CD4-positive, alpha-beta T cell treated with Interferon alpha-2 for 1 hour (primary cell): Measurements from ENCODE around the gene TBC1D21.

Experiments used
- DNase-seq, 2 donors: peaks; one replicate each; pipeline ENCODE4 v3.0.0-alpha.2; 2020 to 2022

Gene TBC1D21

GRCh38 chr15:73865379-73865778, 8.0 kb upstream of the TBC1D21 start:
- DNase-seq, result no peak

DNA sequence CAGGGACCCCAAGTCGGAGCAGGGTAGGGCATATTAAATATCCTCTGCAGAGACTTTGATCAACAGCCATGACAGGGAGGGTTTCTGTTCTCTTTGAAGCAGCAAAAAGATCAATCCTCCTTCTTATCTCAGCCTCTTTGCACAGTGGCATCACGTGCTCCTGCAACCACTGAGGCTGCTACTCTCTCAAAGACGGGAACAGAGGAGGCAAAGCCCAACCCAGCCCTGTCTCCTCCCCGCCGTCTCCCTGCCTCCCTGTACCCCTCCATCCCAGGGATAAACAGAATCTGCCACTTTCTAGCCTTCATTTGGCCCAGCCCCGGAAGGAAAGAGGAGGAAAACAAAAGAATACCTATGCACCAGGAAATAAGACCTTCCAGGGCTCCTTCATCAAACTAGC, 7.5 kb upstream of the TBC1D21 start:
- DNase-seq, result no peak

DNA sequence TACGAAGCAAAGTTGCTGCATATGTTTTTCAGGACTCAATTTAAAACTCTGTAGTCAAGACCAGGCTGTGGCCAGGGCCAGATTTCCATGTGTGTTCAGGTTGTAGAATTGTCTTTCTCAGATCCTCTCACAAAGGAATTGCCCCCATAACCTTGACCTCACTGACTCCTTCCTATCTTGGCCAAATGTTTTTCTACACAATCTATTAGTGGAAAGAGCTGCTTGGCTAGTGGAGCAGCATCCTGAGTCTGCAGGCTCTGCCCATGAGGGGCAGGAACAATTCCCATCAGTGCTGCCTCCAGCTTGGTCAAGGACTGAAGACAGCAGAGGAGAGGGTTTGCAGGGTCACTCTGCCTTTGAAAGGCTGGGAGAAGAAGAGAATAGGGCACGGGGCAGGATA, 6.9 kb upstream of the TBC1D21 start:
- DNase-seq, result no peak

DNA sequence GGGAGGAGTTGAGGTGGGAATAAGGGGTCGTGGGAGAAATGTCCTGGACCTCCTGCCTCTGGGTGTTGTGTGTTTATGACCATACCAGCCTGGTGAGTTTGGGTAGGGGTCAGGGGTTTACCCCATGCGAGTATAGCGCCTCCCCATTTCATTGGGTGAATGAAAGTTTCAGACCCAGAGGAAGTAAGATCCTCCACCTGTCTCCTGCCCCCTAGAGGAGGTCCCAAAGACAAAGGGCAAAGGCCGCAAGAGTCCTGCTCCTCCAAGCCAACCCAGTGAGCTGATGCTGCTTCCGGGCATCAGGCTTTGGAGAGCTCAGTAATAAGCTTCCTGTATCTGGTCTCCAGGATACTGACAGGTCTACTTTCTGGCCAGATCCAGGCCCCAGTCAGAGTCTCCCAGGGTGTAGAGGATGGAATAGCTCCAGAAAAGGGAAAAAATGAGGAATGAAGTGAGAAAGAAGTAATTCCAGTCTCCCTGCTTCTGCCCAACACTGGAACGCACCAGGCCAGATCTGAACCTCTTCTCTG, 6.4 kb upstream of the TBC1D21 start:
- DNase-seq, result no peak

DNA sequence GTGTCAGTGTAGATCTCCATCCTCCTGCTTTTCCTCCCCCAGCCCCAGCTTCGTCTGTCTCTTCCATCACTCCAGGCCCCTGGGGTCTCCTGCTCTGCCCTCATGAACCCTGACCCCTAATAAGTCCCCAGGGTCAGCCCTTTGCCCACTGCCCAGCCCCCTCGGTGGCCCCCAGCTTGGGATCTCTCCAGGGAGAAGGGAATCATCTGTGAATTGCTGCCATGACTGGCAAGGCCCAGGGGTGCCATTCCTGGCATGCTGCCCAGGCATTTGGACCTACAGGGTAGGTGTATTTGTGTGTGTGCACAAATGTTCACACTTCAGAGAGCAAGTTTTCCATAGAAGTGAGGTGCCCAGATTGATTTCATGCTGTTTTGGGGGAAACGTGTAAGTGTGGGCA, 5.9 kb upstream of the TBC1D21 start:
- DNase-seq, result no peak

GRCh38 chr15:73867956-73868355, 5.4 kb upstream of the TBC1D21 start:
- DNase-seq, result no peak

DNA sequence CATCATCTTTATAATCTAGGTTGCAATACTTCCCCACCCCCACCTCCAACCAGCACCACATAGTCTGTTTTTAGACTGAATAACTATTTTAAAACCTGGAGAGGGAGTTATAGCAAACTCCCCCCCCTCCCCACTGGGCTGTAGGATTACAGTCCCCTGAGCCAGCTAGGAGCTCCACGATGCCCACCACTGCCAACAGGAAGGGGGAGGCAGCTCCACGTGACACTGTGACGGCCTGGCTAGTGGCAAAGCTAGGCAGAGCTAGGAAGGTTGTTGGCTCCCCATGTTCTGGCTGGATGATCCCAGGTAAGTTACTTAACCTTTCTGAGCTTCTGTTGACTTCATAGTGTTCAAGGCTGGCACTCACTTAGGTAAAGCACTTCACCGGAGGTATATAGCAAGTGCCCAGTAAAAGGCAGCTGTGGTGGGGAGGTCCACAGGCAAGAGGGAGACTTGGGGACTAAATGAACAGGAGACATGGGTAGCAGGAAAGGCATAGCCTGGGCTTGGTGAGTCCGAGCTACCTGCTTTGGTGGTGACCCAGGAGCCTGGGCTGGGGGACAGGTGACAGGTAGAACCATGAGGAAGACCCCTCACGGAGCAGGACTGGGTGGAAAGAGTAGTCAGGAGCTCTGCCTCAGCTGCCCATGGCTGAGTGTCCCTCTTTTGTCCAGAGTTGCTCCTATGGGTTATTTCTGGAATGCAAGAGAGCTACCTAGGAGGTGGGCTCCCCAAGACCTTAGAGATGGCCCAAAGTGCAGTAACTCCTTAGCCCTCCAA, 4.0 kb upstream of the TBC1D21 start:
- no peak for DNase-seq

DNA sequence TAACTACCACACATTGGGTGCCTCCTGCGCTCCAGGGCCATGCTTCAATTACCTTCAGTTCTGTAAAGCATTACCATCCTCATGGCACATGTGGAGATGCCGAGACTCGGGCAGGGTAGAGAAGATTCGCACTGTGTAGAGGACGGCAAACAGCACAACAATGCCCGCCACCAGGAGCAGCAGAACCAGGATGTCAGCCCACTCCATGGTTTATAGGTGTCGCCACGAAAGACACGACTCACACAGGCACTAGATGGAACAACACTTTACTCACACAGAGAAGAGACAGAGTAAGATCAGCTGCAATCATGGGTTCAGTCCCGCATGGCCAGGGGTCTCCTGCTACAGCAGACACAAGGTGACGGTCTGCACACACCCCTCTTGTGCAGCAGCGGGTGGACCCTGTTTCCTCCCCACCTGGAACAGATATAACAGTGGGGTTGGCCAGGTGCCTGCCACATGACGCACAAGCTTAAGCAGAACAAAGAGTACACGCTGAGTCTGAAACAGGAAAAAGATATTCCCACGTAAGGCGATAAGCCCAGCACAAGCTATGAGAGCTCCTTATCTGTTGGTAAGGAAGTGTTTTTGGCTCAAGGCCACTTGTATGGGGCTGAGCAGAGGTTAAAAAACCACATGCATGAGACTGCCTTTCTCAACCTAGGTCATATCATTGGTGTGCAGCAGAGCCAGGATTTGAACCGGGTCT, 2.5 kb upstream of the TBC1D21 start:
- no peak for DNase-seq

DNA sequence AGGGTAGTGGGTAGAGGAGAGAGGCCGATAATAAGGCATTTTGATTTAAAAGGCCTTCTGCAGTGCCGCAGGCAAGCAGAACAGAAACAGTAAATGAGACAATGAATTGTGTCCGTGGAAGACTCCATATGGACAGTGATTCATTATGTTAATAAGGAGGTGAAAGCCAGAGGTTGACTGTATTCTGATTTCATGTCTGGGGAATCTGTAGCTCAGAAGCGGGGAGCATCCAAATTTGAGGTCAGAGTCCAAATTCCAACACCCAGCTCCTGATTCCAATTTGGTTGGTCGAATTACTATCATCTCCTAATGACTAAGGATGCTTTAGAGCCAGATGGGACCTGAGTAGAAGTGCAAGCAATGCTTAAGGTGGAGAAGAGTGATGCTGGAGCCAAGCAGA, 1.0 kb upstream of the TBC1D21 start:
- DNase-seq, result no peak

- peak; percentile 28 to 61 for DNase-seq
These were observed 636 bp downstream of the TBC1D21 start for GRCh38 chr15:73873889-73874511.

DNA sequence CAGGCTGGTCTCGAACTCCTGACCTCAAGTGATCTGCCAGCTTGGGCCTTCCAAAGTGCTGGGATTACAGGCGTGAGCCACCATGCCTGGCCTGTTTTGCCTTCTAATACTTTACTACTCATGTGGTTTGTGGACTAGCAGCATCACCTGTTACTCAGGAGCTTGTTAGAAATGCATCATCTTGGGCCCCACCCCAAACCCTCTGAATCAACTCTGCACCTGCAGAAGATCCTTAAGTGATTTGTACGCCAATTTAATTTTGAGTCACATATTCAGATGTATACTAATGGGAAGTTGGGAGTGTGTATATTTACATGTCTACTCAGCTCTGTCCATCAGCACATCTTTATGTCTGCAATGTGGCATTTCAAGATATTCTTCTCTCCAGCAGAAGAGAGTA, 6.1 kb downstream of the TBC1D21 start:
- no peak for DNase-seq

- no peak for DNase-seq
These were observed 8.4 kb downstream of the TBC1D21 start for GRCh38 chr15:73881579-73882320.

DNA sequence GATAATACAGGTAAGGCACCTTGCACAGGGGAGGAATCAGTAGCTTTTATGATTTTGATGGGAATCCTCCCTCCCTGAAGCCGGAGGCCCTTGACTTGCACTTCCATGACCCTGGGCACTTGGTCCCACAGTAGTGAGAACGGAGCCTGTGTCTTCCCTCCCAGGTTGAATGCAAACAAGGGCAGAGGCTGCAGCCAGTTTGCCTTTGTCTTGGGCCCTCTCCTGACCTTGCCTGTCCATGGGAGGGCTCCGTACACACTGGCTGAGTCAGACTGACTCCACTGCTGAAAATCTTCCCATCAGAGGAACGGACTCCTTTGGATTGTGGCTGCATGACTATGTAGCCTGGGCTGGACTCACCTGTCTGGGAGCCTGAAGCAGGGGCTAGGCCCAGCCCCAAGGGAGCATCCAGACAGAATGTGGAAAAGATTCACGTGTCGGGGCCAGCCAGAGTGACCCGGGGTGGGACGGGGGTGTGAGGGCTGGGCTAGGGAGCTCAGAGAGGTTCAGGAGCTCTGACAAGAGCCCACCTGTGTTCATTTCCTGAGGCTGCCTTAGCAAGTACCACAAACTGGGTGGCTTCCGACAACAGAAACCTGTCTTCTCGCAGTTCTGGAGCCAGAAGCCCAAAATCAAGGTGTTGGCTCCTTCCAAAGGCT, 9.5 kb downstream of the TBC1D21 start:
- DNase-seq, result no peak

DNA sequence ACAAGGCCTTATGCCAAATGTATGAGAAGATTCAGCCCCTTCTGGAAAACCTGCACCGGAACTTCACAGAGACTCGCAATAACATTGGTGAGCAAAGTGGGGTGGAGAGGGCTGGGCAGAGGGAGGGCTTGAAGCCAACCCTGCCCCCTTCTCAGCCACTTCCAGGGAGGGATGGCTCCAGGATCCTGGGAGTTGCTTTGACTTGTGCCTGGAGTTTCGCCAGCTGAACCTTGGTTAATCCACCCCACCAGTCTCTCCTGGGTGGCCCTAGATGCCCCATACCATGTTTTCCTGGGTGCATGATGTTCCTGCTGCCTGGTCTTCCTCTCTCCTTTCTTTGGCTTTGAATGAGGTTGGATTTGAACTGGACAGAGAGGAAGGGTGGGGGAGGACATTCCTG, 10.8 kb downstream of the TBC1D21 start:
- DNase-seq, result no peak

DNA sequence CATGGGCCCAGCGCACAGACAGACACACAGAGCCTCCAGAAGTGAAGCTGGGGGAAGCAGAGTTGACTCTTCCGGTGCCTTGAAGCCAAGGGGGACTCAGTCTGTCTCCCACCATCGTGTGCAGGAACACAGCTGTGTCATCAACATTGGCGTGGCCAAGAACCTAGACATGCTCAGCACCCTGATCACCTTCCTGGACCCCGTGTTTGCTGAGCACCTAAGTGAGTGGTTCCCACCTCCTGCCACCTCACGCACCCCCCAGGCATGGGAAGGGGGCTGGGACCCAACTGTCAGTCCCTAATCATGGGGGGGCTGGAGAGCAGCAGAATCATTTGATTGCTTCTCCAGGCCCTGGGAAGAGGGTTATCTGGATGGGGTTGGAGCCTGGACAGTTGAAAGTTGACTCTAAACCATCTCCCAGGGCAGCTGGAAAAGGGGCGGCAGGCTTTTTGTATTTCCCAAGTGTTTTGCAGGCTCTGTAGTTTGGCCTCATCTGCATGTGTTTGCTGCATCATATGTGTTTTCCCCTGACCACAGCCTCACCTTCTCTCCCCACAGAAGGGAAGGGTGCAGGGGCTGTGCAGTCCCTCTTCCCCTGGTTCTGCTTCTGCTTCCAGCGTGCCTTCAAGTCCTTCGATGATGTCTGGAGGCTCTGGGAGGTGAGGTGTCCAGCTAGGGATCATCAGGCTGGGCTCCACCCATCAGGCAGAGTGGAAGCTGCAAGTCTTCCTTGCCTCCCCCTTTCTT, 12.8 kb downstream of the TBC1D21 start:
- DNase-seq, result no peak

DNA sequence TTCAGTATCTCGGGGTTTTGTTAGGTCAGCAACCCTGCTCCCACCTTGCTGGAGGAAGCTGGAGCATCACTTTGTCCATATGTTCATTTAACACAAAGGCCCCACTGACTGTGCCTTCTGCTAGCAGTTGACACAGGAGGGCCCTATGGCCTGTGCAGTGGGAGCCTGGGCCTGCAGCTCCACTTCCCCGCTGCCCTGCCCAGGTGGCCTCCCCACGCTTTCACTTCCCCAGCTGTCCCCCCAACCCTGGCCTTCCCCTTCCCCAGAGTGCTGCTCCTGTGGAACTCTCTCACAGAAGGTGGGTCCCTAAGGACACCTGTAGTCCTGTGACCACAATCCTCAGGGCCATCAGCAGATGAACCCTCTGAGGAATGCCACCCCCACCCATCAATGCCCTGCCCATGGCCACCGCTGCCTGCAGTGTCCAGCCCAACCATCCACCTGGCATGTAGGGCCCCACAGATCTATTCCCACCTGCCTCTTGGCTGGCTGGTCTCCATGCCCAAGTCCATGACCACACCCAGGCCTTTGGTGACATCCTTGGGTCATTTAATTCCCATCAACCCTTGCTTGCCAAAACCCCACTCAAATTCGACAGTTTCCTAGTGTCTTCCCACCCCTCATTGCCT, 13.5 kb downstream of the TBC1D21 start:
- DNase-seq, result no peak

GRCh38 chr15:73887481-73887880, 14.1 kb downstream of the TBC1D21 start:
- DNase-seq, result no peak

DNA sequence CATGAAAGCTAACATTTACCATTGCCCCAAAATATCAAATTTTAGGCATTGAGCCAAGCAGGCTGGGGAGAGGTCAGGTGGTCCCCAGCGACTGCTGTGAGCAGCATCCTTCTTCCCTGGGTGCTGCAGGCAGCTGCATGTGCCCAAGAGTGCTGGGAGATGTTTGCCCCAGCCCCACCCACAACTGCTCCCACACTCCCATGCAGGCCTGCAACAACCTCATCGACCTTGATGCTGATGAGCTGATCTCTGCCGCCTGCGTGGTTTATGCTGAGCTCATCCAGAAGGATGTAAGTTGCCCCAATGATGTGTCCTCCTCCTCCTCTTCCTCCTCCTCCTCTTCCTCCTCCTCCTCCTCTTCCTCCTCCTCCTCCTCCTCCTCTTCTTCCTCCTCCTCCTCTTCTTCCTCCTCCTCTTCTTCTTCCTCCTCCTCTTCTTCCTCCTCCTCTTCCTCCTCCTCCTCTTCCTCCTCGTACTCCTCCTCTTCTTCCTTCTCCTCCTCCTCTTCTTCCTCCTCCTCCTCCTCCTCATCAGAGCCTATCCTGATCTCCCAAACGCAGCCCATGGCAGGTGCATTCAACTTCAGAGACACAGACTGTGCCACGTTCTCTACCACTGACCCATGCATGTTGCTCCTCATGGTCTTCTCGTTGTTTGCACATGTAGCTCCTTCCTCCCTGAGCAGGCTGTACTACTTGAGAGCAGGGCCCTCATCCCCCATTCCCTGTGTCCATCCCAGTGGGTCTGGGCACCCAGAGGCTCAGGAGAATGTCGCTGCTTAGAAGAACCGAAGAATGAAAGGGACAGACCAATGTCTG, 15.1 kb downstream of the TBC1D21 start:
- no peak for DNase-seq

DNA sequence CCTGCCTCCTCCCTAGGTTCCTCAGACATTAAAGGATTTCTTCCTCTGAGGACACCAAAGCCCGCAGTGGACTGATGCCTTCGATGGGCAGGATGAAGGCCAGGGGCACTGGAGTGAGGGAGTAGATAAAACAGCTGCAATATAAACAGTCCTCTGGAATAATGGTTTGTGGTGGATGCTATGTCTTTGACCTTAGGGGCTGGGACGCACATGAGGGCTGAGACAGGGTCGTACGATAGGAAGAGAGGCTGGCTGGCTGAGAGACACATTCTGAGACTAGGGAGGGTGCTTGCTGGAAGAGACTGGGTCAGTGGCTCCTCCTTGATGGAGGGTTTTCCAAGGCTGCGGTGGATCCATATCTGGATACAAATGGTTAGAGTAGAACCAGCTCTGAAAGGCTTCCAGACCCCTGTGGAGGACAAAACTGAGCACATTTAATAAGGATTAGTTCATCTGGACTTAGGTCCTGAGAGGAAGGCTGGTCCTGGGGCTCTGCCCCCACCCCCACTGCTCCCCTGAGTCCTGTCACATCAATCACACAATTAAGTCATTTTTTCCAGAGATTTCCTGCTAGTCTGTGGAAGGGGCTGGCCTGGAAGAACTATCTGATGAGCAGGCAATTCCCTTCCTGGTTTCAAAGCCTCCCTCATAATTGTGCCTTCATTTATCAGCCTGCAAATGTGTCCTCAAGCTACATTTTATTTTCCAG, 15.8 kb downstream of the TBC1D21 start:
- no peak for DNase-seq

DNA sequence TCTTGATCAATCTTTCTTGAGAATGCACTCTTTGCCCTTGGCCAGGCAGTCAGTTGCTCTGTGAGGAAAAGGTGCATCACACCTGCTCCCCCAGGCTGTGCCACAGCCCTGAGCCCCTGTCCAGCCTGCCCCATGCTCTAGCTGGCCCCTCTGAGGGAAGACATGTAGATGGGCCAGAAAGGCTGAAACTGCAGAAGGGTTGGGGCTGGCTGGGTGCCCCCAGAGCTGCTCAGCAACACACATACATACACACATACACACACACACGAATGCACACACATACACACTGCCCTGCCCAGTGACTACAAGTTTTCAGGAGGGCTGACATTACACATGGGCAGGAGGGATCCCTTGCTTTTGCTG, 16.4 kb downstream of the TBC1D21 start:
- no peak for DNase-seq
